HG02884 (cell line): Measurements from ENCODE around the gene C1QL4.

ENCODE experiments used
- ATAC-seq: cut with Tn5 transposase; IDR thresholded peaks from one replicate; pipeline ENCODE4 v1.9.1; 2021; ENCODE audit warnings: mild to moderate bottlenecking, moderate library complexity; ENCODE audit not compliant: unreplicated experiment

C1QL4 gene

DNA sequence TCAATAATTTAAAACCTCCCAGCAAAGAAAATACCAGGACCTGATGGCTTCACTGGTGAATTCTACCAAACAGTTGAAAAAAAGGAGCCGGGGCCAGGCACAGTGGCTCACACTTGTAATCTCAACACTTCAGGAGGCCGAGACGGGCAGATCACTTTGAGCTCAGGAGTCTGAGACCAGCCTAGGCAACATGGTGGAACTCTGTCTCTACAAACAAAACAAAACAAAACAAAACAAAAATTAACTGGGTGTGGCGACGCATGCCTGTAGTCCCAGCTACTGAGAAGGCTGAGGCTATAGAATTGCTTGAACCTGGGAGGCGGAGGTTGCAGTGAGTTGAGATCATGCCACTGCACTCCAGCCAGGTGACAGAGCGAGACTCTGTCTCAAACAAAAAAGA is 27.6 kb downstream of the C1QL4 start:
- no peak for ATAC-seq

DNA sequence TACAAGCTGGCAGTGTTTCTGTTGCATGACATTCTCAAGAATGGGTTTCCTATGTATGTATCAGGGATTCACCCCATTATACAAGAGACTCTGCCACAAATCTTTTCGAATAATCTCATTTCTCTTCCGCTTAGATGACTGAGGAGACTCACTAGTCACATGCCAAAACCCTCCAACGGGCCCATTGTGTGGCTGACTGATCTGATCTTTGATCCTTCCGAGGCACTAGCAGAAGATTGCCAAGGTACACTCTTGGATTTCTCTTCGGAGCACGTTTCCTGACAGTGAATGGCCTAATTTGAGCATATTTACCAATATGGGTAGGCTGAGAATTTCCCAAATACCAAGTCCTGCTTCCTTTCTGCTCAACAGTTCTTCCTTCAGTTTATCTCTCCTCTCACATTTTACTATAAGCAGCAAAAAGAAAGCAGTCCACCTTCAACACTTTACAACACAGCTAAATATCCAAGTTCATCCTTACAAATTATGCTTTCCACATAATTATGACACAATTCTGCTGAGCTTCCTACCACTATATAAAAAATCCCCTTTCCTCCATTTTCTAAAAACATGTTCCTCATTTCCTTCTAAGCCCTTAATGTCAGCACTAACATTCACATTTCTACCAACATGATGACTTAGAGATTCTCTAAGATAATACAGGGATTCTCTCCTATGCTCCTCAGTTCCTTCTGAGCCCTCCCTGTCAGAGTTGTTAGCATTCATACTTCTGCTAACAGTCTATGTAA is 31.1 kb downstream of the C1QL4 start:
- no peak for ATAC-seq

DNA sequence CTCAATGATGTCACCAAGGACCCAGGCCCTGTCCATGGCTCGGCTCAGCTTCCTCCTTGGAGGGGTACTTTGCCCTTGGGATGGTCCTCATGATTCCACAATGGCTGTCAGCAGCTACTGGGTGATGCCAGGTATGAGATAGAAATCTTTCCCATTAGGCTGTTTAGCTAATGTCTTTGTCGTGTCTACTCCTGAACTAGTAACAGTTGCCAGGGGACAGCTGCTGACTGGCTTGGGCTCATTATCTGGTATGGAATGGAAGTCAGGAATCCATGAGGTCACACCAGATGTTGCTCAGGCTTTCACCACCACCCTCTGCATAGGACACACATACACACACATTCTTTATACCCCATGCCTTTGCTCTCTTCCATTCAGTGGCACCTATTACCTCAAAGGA is 32.8 kb downstream of the C1QL4 start:
- ATAC-seq, result no peak

DNA sequence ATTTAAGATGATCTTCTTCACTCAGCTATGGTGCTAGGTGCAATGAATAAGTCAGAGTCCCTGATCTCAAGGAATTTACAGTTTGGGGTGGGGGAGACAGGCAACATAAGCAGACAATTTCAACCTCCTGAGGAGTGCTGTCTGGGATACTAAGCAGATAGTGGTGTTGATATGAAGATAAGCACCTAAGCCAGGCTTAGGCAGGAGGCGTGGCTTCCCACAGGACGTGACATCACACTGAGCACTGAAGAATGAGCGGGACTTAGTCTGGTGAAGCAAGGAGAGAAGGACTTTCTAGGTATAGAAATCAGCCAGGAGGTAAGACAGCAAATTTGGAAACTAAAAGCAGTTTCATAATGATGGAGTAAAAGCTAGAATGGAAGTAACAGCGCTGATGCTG is 35.2 kb downstream of the C1QL4 start:
- no peak for ATAC-seq

DNA sequence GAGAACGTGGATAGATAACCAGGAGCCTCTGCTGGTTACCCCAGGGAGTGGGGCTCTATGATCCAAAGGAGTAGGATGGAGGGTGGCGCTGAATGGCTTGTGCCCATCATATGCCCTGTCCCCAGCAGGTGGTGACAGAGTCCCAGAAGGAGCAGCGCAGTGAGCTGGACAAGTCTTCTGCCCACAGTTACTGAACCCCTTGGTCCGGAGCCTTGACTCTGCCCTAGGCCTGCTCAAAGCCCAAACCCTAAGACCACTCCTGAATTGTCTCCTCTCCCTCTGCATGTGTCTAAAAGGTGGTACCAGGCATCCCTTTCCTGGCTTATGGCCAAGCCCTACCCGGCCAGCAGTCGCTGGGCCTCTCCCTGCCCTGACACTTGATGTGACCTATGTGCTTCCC is 38.8 kb downstream of the C1QL4 start:
- ATAC-seq, result no peak

DNA sequence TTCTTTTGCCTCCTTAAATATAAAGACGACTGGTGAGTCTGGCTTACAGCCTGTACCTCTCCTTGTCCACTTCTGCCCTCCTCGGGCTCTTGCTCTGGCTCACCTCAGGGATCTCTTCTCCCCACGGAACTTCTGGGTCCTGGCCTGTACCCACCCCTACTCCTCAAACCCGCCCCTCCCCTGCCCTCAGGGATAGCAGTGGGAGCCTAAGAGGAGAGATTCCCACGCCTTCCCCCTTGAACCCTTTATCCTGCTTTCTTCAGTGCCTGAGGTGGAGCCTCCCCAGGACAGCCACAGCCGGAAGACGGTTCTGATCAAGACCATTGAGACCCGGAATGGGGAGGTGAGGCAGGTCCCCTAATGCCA is 39.3 kb downstream of the C1QL4 start:
- ATAC-seq, result no peak

DNA sequence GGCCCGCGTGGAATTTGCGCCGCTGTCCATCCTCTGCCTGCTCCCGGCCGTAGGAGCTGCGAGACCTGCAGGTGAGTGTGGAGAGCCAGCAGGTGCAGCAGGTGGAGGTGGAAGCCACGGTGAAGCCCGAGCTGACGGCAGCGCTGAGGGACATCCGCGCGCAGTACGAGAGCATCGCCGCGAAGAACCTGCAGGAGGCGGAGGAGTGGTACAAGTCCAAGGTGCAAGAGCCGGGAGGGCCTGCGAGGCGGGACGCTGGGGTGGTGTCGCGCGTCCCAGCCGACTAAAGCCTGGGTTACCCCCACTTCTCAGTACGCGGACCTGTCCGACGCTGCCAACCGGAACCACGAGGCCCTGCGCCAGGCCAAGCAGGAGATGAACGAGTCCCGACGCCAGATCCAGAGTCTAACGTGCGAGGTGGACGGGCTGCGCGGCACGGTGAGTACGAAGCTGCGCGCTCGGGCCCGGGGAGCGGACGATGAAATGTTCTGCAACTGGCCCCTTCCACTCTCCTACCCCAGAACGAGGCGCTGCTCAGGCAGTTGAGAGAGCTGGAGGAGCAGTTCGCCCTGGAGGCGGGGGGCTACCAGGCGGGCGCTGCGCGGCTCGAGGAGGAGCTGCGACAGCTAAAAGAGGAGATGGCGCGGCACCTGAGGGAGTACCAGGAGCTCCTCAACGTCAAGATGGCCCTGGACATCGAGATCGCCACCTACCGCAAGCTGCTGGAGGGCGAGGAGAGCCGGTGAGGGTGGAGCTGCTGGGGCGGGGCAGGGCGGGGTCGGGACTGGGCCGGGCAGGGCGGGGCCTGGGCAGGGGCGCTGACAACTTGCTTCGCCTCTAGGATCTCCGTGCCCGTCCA is 39.9 kb downstream of the C1QL4 start:
- ATAC-seq, result no peak

DNA sequence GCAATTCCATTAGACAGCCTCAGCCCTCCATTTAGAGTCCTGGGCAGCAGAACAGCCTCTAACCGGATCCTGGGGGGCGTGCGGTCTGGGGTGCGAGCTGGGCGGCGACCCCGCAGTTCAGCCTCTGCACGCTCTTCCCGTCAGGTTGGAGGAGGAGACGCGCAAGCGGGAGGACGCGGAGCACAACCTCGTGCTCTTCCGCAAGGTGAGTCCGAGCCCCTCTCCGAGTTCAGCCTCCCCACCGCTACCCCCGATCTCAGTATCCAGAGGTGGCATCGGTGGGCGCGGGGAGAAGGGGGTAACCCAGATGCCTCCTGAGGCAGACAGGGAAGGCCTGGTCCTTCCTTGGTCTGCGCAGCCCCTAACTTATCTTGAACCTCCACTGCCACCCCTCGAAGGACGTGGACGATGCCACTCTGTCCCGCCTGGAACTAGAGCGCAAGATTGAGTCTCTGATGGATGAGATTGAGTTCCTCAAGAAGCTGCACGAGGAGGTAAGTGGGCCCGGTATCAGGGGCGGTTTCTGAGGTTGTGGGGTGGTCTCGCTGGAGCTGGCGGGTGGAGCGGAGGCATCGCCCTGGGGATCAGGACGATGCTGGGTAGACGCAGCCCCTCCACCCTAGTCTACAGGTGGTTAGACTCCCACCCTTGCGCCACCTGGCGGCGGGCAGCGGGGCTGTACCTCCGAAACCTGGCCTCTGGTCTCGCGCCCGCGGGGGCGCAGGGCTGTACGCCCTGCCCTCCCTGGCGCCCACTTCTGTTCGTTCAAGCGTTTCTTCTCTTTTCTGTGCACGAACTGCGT is 40.8 kb downstream of the C1QL4 start:
- no peak for ATAC-seq

DNA sequence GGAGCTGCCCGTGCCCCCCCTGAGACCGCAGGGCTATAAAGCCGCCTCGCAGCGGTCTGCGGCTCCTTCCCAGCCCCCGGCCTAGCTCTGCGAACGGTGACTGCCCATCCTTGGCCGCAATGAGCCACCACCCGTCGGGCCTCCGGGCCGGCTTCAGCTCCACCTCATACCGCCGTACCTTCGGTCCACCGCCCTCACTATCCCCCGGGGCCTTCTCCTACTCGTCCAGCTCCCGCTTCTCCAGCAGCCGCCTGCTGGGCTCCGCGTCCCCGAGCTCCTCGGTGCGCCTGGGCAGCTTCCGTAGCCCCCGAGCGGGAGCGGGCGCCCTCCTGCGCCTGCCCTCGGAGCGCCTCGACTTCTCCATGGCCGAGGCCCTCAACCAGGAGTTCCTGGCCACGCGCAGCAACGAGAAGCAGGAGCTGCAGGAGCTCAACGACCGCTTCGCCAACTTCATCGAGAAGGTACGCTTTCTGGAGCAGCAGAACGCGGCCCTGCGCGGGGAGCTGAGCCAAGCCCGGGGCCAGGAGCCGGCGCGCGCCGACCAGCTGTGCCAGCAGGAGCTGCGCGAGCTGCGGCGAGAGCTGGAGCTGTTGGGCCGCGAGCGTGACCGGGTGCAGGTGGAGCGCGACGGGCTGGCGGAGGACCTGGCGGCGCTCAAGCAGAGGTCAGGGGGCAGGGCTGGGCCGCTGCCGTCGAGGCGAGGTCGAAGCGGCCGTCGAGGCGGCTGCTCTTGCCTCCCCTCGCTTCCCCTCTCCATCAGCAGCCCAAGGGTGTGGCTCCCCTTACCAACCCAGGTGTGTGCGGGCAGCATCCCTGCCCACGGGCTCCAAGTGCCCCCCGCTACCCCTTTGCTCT is 41.7 kb downstream of the C1QL4 start, which contains the start of gene PRPH:
Gene PRPH, plus strand, starts transcription at position 66 of the 855 bp plus-strand sequence. Its CDS starts 54 bp downstream, at position 120.
- no peak for ATAC-seq

DNA sequence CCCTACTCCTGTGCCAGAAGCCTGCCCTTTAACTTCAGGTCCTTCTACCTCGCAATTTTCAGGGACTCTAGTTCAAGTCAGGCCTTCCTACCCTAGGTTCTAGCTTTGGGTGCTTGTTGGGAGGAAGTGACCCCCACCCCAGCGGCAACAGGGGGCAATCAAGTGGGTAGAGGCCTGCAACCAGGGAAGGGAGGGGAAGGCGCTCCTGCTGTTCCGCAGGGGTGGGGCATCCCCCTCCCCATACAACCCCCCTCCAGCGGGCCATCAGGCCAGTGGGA is 42.2 kb downstream of the C1QL4 start:
- no peak for ATAC-seq

DNA sequence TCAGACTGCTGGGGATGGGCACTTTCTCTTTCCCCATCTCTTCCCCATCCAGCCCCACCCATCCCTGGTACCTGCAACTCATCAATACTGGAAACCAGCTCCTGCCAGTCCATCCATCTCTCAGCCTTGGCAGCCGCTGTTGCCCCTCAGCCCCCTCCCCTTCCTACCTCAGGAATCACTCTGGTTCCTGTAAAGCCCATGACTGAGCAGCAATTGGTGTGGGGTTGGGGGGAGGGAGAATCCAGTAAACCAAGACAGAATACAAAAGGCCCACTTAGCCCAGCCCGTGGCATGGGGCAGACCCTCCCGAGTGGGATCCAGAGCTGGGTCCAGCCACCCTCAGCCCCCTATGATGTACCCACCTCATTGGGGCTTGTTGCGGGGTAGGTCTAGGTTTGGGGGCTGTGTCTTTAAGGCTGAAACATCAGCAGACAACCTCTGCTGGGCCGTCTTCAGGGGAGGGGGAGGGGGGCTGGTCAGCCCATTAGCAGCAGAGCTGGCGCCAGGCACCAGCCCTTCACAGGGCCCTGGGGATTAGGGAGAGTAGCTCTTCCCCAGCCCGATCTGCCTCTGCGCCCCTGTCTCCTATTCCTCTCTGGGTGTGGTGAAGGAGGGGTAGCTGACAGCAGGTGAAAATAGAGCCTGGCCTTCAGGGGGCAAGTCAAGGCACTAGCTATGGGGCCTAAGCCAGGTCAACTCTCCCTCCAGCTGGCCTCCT is 42.7 kb downstream of the C1QL4 start:
- no peak for ATAC-seq

DNA sequence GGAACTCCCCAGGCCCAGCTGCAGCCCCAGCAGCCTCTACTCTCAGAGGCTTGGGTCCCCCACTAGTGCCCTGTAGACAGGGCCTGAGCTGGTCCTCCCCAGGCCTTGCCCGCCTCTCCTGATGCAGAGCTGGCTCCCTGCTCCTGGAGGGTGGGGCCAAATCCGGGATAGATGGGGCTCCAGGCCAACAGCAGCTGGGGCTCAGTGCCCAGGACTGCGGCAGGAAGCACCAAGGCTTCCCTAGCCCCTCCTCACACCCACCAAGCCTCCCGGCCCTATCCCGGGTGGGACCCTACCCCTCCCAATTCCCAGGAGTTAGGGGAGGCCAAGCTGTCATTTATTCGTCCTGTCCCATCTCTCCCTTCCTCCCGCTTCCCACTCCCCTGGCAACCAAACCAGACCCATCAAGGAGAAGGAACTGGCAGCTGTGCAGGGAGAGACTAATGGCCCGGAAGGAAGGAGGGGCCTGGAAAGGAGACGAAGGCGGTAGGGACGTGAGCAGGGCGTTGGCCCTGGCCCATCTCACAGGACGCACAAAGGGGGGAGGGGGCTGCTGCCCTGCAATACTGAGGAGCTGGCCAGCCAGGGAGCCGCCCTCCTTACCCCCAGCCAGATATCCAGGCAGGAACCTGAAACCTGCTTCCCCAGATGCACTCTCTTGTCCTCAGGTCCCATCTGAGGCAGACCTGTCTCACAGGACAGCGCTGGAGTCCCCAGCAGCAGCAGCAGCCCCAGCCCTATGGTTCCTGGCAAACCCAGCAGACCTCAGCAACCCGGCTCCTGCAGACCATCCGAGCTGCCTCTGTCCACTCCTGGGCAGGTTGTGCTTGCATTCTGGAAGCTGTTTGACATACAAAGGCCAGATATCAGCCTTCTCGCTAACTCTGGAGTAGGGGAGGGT is 43.7 kb downstream of the C1QL4 start:
- ATAC-seq, result no peak

DNA sequence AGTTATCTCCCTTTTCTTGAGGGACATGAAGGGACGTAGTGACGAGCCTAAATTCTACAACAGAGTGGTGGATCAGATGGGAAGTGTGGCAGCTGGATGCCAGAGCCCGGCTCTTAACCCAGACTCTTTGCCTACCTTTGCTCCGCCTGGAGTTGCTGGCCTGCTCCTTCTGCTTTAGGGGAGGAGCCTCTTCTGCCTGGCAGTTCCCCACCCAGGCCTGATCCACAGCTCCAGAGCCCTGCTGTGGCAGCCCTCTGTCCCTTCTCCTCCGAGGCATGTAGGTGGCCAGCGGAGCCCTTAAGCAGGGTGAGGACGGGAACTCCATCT is 44.3 kb downstream of the C1QL4 start:
- ATAC-seq, result no peak

DNA sequence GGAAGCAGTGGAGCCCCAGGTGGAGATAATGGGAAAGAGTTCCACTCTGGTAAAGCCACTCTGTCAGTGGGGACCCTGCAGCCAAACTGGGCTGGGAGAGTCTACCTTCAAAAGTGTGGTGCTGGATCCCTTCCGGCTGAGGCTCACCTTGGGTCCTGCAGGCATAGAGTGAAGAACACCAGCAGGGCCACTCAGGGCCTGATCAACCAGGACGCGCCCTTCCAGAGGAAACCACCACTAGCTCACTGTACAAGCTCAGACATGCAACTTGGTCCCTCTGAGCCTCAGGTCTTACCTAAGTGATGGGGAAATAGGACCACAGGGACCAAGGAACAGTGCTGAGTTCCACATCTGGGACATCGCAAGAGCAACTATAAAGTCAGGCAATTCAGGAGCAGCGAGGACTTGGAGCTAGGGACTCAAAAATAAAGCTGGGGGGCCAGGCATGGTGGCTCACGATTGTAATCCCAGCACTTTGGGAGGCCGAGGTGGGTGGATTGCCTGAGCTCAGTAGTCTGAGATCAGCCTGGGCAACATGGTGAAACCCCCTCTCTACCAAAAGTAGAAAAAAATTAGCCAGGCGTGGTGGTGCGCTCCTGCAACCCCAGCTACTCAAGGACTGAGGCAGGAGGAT is 47.9 kb downstream of the C1QL4 start:
- ATAC-seq, result no peak

DNA sequence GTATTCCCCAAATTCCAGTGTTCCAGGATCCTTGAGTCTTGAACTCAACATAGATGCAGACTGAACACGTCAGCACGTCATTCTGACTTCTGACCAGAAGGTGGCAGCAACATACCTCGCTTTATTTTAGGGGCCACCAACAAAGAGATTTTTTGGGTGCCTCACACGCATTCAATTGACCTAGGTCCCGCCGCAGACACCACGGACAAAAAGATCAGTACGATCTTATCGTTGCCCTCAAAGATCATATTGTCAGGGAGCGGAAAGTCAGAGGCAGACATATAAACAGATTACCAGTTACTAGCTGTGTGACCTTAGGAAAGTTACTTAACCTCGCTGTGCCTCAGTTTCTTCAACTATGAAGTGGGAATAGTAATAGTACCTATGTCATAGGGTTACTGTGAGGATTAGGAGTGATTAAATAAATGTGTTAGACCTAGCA is 48.6 kb downstream of the C1QL4 start:
- ATAC-seq, result no peak

DNA sequence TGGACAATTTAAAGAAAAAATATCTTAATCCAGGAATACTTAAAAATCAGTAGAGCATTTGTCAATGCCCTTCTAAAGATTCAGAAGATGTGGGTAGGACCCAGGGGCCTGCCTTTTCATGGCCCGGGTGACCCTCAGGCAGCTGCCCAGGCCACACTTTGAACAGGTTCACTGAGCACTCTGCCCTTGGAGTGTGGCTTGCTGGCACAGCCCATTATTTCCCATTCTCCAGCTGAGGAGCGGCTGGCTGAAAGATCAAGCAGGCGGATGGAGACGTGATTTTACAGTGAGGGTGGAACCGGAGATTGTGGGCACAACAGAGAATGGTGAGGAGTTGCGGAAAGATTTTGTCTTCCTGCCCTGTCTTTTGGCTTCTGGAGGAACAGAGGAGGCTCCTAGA is 49.1 kb downstream of the C1QL4 start:
- no peak for ATAC-seq

DNA sequence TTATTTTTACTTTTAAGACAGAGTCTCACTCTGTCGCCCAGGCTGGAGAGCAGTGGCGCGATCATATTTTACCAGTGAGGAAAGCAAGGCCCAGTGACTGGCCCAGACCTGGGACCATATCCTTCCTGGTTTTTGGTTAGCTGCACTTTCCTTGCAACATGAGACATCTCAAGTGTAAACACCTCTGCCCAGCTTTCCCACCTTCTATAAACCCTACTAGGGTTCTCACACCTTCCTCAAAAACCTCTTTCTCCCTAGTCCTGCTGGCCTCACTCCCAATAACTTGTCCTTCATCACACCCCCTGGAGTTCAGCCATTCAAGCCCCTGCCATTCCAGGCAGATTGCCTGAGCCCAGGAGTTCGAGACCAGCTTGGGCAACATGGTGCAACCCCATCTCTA is 52.3 kb downstream of the C1QL4 start:
- ATAC-seq, result no peak

DNA sequence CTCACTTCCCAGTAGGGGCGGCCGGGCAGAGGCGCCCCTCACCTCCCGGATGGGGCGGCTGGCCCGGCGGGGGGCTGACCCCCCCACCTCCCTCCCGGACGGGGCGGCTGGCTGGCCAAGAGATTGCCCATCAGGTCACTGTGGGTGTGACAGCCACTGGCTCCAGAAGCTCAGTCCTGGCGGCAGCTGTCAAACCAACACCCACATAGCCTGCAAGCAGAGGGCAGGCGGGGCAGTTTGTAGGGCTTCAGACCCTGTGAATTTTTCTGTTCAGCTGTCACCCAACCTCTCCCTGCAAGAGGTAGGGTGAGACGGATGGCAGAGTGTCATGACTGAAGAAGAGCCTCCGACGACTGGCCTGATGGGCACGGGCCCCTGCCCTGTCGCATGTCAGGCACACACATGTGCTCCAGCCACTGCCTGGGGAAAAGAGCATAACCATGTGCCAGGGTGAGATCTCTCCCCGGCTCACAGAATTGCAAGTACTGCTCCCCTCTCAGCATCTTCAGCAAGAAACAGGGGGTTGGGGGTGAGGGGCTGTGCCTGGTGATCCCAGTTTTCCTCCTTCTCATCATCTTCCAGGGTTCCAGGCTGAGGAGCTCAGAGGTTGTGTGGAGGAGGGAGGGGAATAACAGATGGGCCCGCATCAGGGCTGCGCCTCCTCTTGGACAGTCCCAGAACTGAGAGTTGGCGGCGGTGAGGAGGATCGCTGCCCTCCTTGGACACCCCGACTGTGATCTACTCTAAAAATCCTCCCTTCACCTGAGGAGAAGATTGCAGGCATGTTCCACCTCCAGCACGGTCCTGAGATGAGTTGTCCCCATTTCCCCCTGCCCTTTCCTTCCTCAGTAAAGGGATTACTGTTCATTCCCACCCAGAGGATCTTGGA is 53.2 kb downstream of the C1QL4 start:
- no peak for ATAC-seq
